AG09319 (cell line): ENCODE measurements around the gene CHST10.
"Not testable (repeated sequence)": the region's sequence is repeated elsewhere in the genome, so short reads cannot be mapped to it uniquely, and the experiment has no call there.

Experiments
- DNase-seq: peaks from one replicate; pipeline ENCODE4 v3.0.0-alpha.2; 2010; ENCODE audit warnings: low read depth; ENCODE audit errors: extremely low read depth
- TF ChIP-seq, protein P1 (sequence below): IDR thresholded peaks from 2 replicates; pipeline ENCODE4 v1.5.1; 2011; ENCODE audit warnings: low read depth, mild to moderate bottlenecking, inconsistent platforms, low read length, moderate library complexity

CHST10 gene

DNA sequence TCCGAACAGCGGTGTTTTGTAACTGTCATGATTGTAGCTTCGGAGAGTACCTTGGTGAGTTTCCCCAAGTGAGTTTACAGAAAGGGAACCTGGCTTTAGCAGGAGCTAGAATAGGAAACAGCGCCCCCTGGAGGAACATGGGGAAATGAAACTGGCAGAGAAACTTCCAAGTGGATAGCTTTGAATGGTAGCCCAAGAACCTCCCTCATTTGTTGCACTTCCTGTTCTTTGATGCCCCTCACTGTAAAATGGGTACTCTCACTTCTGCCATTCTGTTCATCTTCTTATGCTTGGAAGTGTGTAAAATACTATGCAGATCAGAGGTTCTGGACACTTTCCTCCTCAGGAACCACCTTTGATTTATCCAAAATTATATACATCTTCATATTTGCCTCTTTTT lies 36.2 kb downstream of the CHST10 start:
- TF ChIP-seq, protein P1, sequence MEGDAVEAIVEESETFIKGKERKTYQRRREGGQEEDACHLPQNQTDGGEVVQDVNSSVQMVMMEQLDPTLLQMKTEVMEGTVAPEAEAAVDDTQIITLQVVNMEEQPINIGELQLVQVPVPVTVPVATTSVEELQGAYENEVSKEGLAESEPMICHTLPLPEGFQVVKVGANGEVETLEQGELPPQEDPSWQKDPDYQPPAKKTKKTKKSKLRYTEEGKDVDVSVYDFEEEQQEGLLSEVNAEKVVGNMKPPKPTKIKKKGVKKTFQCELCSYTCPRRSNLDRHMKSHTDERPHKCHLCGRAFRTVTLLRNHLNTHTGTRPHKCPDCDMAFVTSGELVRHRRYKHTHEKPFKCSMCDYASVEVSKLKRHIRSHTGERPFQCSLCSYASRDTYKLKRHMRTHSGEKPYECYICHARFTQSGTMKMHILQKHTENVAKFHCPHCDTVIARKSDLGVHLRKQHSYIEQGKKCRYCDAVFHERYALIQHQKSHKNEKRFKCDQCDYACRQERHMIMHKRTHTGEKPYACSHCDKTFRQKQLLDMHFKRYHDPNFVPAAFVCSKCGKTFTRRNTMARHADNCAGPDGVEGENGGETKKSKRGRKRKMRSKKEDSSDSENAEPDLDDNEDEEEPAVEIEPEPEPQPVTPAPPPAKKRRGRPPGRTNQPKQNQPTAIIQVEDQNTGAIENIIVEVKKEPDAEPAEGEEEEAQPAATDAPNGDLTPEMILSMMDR: peak; percentile 91
- peak; percentile 27 for DNase-seq

GRCh38 chr2:100380681-100381080 lies 36.8 kb downstream of the CHST10 start:
- DNase-seq: no peak
- TF ChIP-seq, protein P1: no peak

DNA sequence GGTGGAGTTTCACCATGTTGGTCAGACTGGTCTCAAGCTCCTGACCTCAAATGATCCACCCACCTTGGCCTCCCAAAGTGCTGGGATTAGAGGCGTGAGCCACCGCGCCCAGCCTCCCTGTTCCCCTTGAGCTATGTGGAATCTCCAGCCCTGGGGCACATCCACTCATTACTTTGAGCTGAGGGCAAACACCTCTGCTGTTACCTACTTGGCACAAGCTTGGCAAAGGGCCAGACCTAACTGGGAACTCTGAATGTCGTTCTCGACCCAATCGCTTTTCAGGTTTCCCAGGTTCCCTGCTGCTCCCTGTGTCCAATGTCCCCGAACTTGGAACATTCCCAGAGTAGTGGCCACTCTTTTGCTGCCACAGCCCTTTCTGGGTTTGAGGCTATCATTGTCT lies 40.6 kb downstream of the CHST10 start:
- TF ChIP-seq, protein P1: no peak
- no peak for DNase-seq

- TF ChIP-seq, protein P1: no peak
- no peak for DNase-seq
Observed at GRCh38 chr2:100367163-100367562, 50.3 kb downstream of the CHST10 start.

DNA sequence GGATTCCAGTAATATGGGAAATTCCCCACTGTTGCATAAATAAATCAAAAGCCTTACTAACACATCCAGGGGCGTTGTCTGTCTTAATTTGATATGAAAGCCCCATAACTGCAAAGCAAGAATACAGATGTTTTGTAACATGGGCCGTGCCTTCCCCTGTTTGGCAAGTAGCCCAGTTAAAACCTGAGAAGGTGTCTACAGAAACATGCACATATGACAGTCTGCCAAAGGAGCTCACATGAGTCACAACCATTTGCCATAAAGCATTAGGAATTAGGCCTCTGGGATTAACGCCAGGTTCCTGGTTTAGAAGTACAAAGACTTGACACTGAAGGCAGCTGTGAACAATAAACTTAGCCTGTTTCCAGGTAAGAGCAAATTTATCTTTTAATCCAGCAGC lies 52.0 kb downstream of the CHST10 start:
- TF ChIP-seq, protein P1: no peak
- DNase-seq: peak; percentile 80

GRCh38 chr2:100362269-100362668 lies 55.2 kb downstream of the CHST10 start:
- not testable (repeated sequence) for DNase-seq

GRCh38 chr2:100359576-100359975 lies 57.9 kb downstream of the CHST10 start:
- DNase-seq: no peak
- TF ChIP-seq, protein P1: no peak

DNA sequence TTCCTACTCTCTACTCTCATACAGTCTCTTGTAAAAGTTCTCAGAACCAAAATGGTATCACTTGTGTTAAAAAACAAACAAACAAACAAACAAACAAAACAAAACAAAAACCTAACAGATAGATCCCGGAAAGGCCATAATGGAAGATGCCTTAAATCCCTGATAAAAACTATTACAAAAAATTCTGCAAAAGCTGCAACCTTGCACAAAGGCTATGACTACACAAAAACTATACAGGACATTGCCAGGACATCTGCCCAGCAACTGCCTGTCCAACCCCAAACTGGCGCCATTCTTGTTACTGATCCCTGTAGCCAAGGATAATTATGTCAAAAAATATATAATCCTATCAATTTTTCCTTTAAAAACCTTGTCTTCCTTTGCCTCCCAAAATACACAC lies 58.9 kb downstream of the CHST10 start:
- DNase-seq: no peak
- TF ChIP-seq, protein P1: no peak
